Measurements from ENCODE around the gene PAM16. TPM values are rescaled to one million over a fixed set of nuclear protein-coding genes. Genes with fewer than 3 reads are reported as not detected.

Gene PAM16
- total and polyA plus RNA-seq, 9 of the 15 experiments (the other 6 are each of a cell fraction or from before 2014, with no cell fraction given) = 38.7 to 273 (median 79.3) TPM

GRCh38 chr16:4314532-4315185 is 36.5 kb downstream of the PAM16 start (continued):
- TF ChIP-seq ZNF551 (CRISPR knock-in tag; IDR thresholded peaks at IDR 0.05) = no peak
- TF ChIP-seq FOXP4 (CRISPR knock-in tag; IDR thresholded peaks at IDR 0.05; ENCODE audit: borderline replicate concordance) = peak; percentile 90; the same call in 1 of the 2 replicates
- peak; percentile 54; the same call in 1 of the 2 replicates for TF ChIP-seq USF1 (CRISPR knock-in tag; IDR thresholded peaks at IDR 0.05)
- no peak for TF ChIP-seq PKNOX1 (IDR thresholded peaks at IDR 0.05)
- no peak for TF ChIP-seq ZMIZ1 (IDR thresholded peaks at IDR 0.05; ENCODE audit: low read depth in 2 of 2, low read length in 2 of 2)
- no peak for TF ChIP-seq ZNF175 (CRISPR knock-in tag; IDR thresholded peaks at IDR 0.05; ENCODE audit: low read depth)
- TF ChIP-seq MTA2 (IDR thresholded peaks at IDR 0.05; ENCODE audit: low read depth) = no peak
- peak; percentile 57; the same call in 1 of the 2 replicates for TF ChIP-seq L3MBTL2 (IDR thresholded peaks at IDR 0.05)
- TF ChIP-seq MCM3 (IDR thresholded peaks at IDR 0.05) = no peak
- TF ChIP-seq ZNF644 (tag; IDR thresholded peaks at IDR 0.05; ENCODE audit: low read depth) = no peak
- no peak for TF ChIP-seq ZKSCAN8 (CRISPR knock-in tag; IDR thresholded peaks at IDR 0.05)
- TF ChIP-seq ZBTB43 (CRISPR knock-in tag; IDR thresholded peaks at IDR 0.05) = no peak
- no peak for TF ChIP-seq POU5F1 (IDR thresholded peaks at IDR 0.05; ENCODE audit: borderline replicate concordance, low read depth, low read length, partially characterized antibody)
- no peak for TF ChIP-seq CREB5 (CRISPR knock-in tag; IDR thresholded peaks at IDR 0.05)
- TF ChIP-seq ARID3B (CRISPR knock-in tag; IDR thresholded peaks at IDR 0.05; ENCODE audit: borderline replicate concordance) = no peak

Data from K562 (cell line).